H1 (cell line): ENCODE data around the gene VN1R4. TPM values are rescaled to one million over a fixed set of nuclear protein-coding genes. Genes with fewer than 3 reads are reported as not detected.

Source experiments
- ATF3 ChIP-seq: IDR thresholded peaks from 2 replicates; pipeline ENCODE4 v1.6.1; 2011; ENCODE audit warnings: low read depth, mild to moderate bottlenecking, low read length; ENCODE audit not compliant: insufficient read depth
- CHD7 ChIP-seq: fragments of 300-600 bp; sonication (generic); IDR thresholded peaks from 2 replicates; pipeline ENCODE4 v1.7.1; 2012; ENCODE audit warnings: low read length, moderate library complexity, mild to moderate bottlenecking, inconsistent platforms; ENCODE audit not compliant: insufficient replicate concordance
- CTCF ChIP-seq, 3 experiments: IDR thresholded peaks; 1 replicate in 2 of 3; 2 replicates in 1 of 3; pipeline versions ENCODE4 v1.5.1 to v1.6.1; 2011; ENCODE audit warnings: low read length in 3 of 3, mild to moderate bottlenecking in 3 of 3, inconsistent platforms in 2 of 3, low read depth in 1 of 3, moderate library complexity in 1 of 3; ENCODE audit not compliant: insufficient read depth in 1 of 3; ENCODE audit errors: control extremely low read depth in 1 of 3
- EZH2 ChIP-seq: fragments of 200-600 bp; sonication (generic); IDR thresholded peaks from 2 replicates; pipeline ENCODE4 v1.7.1; 2012; ENCODE audit warnings: low read depth, mild to moderate bottlenecking, moderate library complexity, low read length, inconsistent platforms; ENCODE audit not compliant: severe bottlenecking
- KDM1A ChIP-seq: fragments of 200-600, 300-600 bp; sonication (generic); IDR thresholded peaks from 2 replicates; pipeline ENCODE4 v1.7.1; 2016; ENCODE audit warnings: mild to moderate bottlenecking, low read length, borderline replicate concordance
- KDM4A ChIP-seq: IDR thresholded peaks from one replicate; pipeline ENCODE4 v1.7.1; 2012; ENCODE audit warnings: low read depth, mild to moderate bottlenecking, moderate library complexity, low read length, inconsistent platforms; ENCODE audit not compliant: severe bottlenecking
- NANOG ChIP-seq: IDR thresholded peaks from 2 replicates; pipeline ENCODE4 v1.6.1; 2011; ENCODE audit warnings: low read length, low read depth, mild to moderate bottlenecking, inconsistent platforms; ENCODE audit not compliant: insufficient read depth, poor library complexity, severe bottlenecking
- SRF ChIP-seq: IDR thresholded peaks from 2 replicates; pipeline ENCODE4 v1.6.1; 2011; ENCODE audit warnings: mild to moderate bottlenecking, low read depth, low read length, moderate library complexity
- polyA plus RNA-seq, 7 experiments: library from polyadenylated mRNA; depleted of rRNA in 3 of 7; stranded (reverse) in 5 of 7; unstranded in 2 of 7; fragments of >200 nt in 5 of 7; fragments of 200-250 nt in 2 of 7; gene quantifications; 1 replicate in 5 of 7; 2 replicates in 1 of 7; 4 replicates in 1 of 7; pipeline versions ENCODE4 v1.2.1 to v1.2.3, GENCODE V29; 2011 to 2013; ENCODE audit warnings: missing spikeins in 2 of 7, mixed read lengths in 2 of 7
- total RNA-seq: library from RNA; stranded (reverse); fragmentation: NEBNext Ultra II Directional; extraction: Animal tissue kit (Norgen Biotek cat#: 25700); gene quantifications from 2 replicates; pipeline ENCODE4 v1.2.1, GENCODE V29; 2021

Gene VN1R4
- total and polyA plus RNA-seq, 2 of the 8 experiments (the other 6 are each of a cell fraction or from before 2014, with no cell fraction given): not detected

- TF ChIP-seq CHD7 (no peak), KDM1A (no peak), KDM4A (no peak), EZH2 (no peak), CTCF (IDR thresholded peaks at IDR 0.05; ENCODE audit: control extremely low read depth in 1 of 3, insufficient read depth in 1 of 3, low read depth in 1 of 3, low read length in 3 of 3) (no peak), NANOG (no peak), SRF (no peak), ATF3 (no peak)
Observed at GRCh38 chr19:53311897-53312296, 44.4 kb upstream of the VN1R4 start (continued).
